Measurements from ENCODE around the gene SIRT3. TPM values are rescaled to one million over a fixed set of nuclear protein-coding genes. Genes with fewer than 3 reads are reported as not detected.

SIRT3 gene
- total RNA-seq, 1 experiment from 2014 or later: 7.0 TPM

- DNase-seq (ENCODE audit: low read depth): no peak
Observed at GRCh38 chr11:215581-216037, 20.5 kb downstream of the SIRT3 start.

DNA sequence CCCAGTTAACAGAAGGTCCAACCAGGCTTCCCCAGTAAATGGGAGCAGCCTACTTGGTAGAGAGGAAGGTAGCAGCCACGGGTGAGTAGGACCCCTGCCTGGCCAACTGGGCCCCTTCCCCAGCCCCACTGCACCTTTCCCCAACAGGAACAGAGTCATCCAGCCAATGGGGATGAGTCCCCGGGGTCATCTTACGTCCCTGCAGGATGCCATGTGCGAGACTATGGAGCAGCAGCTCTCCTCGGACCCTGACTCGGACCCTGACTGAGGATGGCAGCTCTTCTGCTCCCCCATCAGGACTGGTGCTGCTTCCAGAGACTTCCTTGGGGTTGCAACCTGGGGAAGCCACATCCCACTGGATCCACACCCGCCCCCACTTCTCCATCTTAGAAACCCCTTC, 22.1 kb downstream of the SIRT3 start:
- DNase-seq (ENCODE audit: low read depth): no peak

GRCh38 chr11:213111-213510, 23.0 kb downstream of the SIRT3 start:
- no peak for DNase-seq (ENCODE audit: low read depth)

DNA sequence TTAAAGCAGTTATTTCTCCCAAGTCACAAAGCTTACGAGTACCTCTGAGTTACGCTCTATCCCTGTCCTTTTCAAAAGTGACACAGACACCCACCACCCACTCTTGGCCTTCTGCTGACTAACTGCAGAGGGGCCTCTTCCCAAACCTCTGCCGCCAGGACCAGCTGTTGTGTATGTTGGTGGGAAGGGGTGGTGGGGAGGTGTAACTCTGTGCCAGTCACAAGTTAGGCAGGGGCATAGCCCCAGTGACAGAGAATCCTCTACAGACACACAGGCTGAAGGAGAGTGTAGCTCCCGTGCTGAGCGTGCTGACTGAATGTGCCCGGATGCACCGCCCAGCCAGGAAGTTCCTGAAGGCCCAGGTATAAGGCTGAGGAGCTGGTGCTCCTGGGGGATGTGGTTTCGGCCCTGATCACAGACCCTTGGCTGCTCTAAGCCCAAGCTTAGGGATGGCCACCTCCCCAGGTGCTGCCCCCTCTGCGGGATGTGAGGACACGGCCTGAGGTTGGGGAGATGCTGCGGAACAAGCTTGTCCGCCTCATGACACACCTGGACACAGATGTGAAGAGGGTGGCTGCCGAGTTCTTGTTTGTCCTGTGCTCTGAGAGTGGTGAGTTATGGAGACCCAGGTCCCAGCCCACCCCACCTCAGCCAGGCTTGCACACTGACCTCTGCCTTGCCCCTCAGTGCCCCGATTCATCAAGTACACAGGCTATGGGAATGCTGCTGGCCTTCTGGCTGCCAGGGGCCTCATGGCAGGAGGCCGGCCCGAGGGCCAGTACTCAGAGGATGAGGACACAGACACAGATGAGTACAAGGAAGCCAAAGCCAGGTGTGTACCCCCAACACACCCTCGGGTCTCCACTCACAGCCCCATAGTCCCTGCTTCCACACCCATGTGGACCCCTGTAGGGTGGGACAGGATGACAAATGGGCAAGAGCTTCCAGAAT, 23.7 kb downstream of the SIRT3 start:
- DNase-seq (ENCODE audit: low read depth): no peak

GRCh38 chr11:211741-212140, 24.4 kb downstream of the SIRT3 start:
- no peak for DNase-seq (ENCODE audit: low read depth)

- no peak for DNase-seq (ENCODE audit: low read depth)
Observed at GRCh38 chr11:211295-211694, 24.8 kb downstream of the SIRT3 start.

GRCh38 chr11:210803-211180, 25.4 kb downstream of the SIRT3 start:
- no peak for DNase-seq (ENCODE audit: low read depth)

DNA sequence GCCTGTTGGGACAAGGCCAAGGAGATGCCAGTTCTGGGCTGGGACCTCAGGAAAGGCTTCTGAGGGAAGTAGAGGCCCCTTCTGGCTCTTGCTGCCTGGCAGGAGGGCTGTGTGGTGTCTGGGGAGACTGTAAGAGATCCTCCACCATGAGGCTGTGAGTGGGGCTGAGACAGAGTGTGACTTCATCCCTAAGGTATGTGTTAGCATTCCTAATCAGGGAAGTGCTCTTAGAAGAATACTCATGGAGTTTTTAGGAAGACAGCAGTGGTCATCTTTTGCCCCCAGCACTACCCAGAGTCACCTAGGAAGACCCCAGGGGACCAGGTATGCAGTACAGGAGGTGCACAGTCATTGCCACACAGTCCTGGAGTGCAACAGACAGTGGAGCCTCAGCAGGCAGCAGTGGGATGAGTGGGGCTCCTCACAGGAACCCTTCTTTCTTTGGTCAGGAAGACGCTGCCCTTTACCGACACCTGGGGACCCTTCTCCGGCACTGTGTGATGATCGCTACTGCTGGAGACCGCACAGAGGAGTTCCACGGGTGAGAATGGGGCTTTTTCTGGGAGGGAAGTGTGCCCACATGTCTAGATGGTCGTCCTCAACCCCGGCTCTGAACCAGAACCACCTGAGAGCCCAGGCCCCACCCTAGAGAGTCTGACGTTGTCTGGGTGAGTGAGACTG, 25.9 kb downstream of the SIRT3 start:
- DNase-seq (ENCODE audit: low read depth): peak; percentile 65

- DNase-seq (ENCODE audit: low read depth): peak; percentile 20
Observed at GRCh38 chr11:209275-210121, 26.6 kb downstream of the SIRT3 start.

GRCh38 chr11:208917-209260, 27.3 kb downstream of the SIRT3 start:
- no peak for DNase-seq (ENCODE audit: low read depth)

DNA sequence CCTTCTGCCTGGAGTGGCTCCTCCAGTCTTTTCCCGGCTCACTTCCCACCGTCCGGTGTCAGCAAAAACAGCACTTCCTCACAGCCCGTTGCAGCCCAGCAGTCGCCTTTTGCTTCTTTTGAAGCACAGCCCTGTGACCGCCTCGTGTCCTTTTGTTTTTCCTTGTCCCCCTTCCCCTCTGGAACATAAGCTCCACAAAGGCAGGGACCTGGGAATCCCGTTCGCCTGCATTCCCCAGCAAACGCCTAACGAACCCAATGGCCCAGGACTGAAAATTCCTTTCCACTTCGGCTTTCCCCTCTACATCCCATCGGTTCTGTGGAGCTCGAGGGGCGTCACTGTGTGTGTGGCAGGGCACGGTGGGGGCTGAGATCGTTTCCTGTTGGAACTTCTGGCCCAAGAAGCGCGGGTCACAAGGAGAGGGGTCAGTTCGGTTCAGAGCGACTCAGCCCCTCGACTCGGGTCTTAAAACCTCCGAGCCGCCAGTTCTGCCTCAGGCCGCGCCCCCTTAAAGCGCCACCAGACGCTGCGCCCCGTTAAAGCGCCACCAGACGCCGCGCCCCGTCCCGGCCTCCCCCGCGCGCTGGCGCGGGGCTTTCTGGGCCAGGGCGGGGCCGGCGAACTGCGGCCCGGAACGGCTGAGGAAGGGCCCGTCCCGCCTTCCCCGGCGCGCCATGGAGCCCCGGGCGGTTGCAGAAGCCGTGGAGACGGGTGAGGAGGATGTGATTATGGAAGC, 27.8 kb downstream of the SIRT3 start:
- DNase-seq (ENCODE audit: low read depth): peak; percentile 77

- peak; percentile 43 for DNase-seq (ENCODE audit: low read depth)
Observed at GRCh38 chr11:207863-208180, 28.3 kb downstream of the SIRT3 start.

- DNase-seq (ENCODE audit: low read depth): peak; percentile 97
Observed at GRCh38 chr11:207208-207862, 28.8 kb downstream of the SIRT3 start, which contains the start of the genes BET1L and RIC8A. Gene BET1L, minus strand, starts transcription at chr11:207399. Its CDS starts 78 bp downstream, at chr11:207321. Gene RIC8A, plus strand, starts transcription at chr11:207708. Its CDS starts 1,147 bp downstream, at chr11:208855.

DNA sequence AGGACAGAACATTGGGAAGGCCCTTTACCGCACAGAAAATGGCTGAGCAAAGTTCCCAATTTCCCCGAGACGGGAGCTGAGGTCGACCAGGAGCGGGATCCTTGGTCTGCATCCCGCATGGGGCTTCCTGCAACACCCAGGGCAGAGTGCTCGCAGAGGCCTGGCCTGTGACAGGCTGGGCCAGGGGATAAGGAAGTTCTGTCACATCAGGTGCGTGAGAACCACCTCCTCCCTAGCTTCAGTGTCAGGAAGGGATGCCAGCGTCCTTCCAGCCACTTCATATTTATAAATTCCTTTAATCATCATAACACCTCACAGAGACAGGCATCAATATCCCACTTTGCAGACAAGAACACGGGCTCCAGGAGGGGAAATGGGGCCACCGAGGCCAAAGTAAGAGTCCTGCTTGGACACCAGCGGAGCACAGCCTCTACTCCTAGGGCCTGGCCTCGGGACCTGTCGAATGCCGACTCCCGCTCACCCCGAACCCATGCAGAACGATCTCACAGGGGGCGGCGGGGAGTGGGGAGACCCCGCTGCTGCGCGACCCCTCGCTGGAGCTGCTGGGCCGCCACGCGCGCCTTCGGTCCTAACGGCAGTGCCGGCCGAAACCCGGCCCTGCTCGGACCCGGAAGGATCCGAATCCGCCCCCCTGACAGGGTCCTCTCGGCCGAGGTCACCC, 29.5 kb downstream of the SIRT3 start:
- DNase-seq (ENCODE audit: low read depth): no peak

DNA sequence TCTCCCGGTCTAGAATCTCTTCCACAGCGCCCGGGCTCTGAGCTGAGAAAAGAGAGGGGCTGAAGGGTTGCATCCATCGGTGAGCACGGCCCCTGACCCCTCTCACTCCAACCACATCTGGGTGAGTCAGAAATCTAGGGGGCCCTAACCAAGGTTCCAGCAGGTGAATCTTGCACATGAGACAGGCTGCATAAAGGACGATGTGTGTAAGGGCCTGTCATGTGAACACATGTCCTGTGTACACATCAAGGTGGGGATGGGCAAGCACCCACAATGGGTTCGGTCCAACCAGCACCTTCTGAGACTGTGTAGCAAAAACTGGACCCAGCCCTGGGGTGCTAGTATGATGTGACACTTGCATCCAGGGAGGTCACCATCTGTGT, 30.1 kb downstream of the SIRT3 start:
- no peak for DNase-seq (ENCODE audit: low read depth)

GRCh38 chr11:205221-206001, 30.7 kb downstream of the SIRT3 start:
- no peak for DNase-seq (ENCODE audit: low read depth)

DNA sequence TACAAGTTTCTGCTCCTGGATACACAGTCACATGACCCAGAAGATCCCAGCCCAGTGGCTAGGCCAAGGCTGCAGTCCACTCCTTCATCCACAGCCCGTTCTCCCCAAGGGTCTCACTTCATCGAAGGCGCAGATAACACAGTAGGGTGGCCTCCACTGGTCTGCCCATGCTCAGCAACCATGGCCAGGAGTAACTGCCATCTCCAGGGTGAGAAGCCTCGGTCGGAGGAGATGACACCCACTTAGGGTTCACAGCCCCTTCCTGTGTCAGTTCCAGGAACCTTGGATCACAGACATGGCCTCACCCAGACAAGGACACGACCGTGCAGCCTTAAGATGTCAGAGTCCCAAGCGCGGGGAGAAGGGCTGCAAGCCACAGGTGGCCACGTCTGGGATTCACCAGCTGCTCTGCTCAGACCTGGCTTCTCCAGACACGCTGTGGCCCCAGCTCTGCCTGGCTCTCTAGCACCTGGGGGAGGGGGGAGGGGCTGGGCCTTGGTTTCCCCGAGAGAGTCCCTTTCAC, 31.5 kb downstream of the SIRT3 start:
- no peak for DNase-seq (ENCODE audit: low read depth)

DNA sequence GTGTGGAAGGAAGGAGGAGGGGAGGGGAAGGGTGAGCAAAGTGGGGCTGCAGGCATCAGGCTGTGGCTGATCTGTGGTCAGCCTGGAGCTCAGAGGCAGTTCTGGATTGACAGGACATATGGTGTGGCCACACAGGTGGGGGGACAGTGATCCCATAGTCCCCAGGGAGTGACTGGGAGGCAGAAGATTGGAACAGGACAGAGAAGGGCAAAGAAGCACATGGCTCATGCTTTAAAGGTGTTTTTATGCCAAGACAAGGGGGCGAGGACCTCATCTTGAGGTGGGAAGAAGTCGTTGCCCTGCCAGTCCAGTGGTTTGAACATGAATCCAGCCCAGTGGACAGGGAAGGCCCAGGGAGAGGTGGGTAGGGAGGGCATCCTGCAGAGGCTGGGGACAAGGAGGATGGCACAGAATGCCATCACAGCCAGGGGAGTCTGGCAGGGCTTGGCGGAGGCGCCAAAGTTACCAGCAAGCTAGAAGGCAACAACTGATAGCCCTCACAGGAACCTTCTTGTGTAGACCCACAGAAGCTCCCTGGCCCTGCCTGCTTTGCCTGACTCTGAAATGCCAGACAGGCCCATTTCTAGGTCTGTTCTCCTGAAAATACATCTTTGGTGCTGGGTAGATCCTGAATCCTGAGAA, 32.1 kb downstream of the SIRT3 start:
- DNase-seq (ENCODE audit: low read depth): no peak
